Measurements from ENCODE around the gene SEC63.

DNA sequence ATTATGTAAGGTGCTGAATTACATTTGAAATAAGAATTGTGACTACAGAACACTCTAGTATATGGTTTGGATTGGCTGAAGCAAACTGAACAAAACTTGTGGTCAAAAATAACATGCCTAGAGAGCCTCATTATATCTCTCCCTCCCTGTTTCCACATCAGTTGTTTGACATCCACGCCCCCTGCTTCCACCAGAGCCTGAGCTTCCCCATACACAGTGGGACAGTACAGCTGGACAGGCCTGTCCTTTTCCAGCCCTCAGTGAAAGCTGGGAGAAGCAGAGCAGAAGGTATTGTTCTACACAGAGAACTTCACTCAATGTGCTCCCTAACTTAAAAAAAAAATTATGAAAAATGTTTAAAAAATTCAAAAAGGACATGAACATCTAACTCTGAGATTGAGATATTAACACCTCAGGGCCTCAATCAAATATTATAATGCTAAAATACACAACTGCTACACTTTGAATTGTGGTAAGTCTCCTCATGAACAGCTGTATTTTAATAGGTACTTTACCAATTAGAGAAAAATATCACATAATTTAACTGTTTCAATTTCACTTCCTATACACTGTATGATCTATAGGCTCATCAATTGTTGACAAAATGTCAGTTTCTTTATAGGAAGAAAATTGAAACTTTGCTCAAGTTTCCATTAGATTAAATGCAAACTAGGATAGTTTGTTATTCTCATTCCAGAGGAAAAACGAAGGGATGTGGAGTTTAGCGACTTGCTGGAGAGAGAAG lies 89.0 kb downstream of the SEC63 start:
- TF ChIP-seq EZH2 (IDR thresholded peaks at IDR 0.05; ENCODE audit: low read length, missing control alignments): no peak
- TF ChIP-seq, protein P1, sequence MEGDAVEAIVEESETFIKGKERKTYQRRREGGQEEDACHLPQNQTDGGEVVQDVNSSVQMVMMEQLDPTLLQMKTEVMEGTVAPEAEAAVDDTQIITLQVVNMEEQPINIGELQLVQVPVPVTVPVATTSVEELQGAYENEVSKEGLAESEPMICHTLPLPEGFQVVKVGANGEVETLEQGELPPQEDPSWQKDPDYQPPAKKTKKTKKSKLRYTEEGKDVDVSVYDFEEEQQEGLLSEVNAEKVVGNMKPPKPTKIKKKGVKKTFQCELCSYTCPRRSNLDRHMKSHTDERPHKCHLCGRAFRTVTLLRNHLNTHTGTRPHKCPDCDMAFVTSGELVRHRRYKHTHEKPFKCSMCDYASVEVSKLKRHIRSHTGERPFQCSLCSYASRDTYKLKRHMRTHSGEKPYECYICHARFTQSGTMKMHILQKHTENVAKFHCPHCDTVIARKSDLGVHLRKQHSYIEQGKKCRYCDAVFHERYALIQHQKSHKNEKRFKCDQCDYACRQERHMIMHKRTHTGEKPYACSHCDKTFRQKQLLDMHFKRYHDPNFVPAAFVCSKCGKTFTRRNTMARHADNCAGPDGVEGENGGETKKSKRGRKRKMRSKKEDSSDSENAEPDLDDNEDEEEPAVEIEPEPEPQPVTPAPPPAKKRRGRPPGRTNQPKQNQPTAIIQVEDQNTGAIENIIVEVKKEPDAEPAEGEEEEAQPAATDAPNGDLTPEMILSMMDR (conservative IDR thresholded peaks at IDR 0.05 in 1 of 2, IDR thresholded peaks at IDR 0.05 in 1 of 2; ENCODE audit: low read depth in 1 of 2, low read length in 2 of 2): no peak

Data from fibroblast of lung (primary cell).